GM19099 (cell line): ENCODE results near the gene NUBPL.

Experiments
- POLR2A ChIP-seq: IDR thresholded peaks from 3 replicates; pipeline ENCODE4 v1.6.1; 2011; ENCODE audit warnings: low read depth; ENCODE audit not compliant: insufficient read length; ENCODE audit errors: extremely low read depth

Gene NUBPL

GRCh38 chr14:31749275-31749674 is 188.1 kb downstream of the NUBPL start:
- TF ChIP-seq POLR2A = no peak

GRCh38 chr14:31752867-31753661 is 191.9 kb downstream of the NUBPL start:
- no peak for TF ChIP-seq POLR2A

DNA sequence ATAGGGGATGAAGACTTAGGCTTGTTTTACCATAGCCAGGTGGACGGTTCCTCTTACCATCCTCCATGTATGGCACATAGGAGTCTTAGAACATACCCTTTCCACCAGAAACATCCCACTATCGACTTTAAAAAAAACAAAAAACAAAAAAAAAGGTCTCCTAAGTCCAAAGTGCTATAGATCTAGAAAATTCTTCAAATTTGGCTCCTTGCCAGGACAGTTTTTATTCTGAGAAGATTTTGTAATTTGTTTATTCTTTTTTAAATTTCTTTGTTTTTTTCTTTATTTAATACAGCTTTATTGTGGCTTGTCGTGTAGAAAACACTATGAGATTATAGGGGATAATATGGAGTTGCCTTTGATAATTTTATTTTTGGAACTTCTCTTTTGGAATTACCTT is 197.7 kb downstream of the NUBPL start:
- TF ChIP-seq POLR2A = no peak

GRCh38 chr14:31760277-31760676 is 199.1 kb downstream of the NUBPL start:
- TF ChIP-seq POLR2A = no peak

DNA sequence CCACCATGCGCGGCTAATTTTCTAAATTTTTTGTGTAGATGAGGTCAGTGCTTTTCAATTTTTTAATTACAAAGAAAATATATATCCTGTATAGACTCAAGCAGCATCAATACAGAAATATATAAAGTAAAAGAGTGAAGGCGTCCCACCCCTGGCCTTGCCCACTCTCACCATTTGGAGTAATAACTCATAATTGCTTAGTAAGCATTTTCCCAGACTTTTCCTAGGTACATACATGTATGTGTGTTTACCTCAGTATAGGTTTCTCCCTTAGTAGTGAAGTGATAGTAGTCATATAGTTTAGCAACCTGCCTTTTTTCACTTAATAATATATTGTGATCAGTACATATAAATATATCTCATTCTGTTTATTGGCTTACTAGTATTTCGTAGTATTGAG is 200.1 kb downstream of the NUBPL start:
- TF ChIP-seq POLR2A = no peak

GRCh38 chr14:31763041-31763440 is 201.8 kb downstream of the NUBPL start:
- no peak for TF ChIP-seq POLR2A

- no peak for TF ChIP-seq POLR2A
Observed at GRCh38 chr14:31766315-31766892, 205.2 kb downstream of the NUBPL start.

DNA sequence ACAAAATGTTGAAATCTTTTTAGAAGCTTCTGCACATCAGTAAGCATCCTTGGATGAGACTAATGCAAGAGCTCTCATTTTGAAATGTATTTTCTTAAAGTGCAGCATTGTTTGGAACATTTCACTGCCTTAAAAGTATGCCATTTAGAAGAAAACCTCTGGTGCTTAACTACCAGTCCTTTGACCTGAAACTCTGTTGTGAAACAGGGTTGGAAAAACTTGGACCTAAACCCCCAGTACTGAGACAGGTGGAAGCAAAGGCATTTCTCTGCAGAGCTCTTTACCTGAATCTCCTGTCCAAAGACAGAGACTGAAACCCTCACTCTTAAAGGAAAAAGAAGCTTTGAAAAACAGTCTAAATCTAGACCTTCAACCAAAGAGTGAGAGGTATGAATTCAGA is 207.2 kb downstream of the NUBPL start:
- TF ChIP-seq POLR2A = no peak

DNA sequence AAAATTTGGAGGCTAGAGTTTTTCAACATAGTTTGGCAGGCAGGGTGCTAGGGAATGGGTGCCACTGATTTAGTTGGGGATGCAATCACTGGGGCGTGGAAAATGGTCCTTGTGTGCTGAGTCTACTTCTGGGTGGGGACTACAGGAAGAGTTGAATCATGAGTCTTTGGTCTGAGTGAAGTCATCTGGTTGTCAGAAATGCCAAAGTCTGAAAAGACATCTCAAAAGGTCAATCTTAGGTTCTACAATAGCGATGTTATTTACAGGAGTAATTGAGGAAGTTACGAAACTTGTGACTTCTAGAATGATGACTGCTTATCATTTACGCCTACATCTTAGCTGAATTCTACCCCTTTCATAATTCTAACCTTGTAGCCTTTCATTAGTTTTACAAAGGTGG is 209.1 kb downstream of the NUBPL start:
- TF ChIP-seq POLR2A = no peak

DNA sequence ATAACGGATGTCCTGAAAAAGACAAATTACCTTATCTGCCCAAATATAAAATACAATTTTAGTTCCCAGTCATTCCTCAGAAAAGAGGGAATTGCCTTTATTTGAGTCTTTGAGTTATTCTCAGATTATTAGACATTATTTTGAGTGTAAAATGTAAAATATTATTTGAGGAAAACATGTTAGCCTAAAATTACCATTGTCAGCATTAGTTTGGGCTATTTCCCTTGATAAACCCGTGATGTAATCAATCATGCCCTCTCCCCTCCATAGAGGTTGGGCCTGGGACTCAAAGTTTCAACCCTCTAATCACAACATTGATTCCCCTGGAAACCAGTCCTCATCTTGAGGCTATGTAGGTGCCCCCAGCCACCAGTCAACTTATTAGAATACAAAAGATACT is 213.4 kb downstream of the NUBPL start:
- TF ChIP-seq POLR2A = no peak

DNA sequence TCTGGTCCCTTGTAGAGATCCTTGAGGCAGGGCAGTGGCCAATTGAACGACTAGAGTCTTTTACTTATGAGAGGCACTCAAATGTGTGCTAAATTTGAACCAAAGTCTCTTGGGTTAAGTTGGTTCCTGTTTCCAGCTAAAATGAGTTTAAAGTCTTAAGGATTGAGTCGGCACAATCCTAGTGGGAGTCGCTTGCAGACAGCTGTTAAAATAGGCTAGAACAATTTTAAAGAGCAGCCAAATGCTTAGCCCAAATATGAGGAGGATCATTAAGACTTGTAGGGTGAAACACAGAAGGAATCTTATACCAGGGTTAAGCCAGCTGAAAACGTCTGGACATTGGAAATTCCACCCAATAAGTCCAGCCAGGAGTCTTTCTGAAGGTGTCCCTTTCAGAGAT is 216.1 kb downstream of the NUBPL start:
- TF ChIP-seq POLR2A = no peak

DNA sequence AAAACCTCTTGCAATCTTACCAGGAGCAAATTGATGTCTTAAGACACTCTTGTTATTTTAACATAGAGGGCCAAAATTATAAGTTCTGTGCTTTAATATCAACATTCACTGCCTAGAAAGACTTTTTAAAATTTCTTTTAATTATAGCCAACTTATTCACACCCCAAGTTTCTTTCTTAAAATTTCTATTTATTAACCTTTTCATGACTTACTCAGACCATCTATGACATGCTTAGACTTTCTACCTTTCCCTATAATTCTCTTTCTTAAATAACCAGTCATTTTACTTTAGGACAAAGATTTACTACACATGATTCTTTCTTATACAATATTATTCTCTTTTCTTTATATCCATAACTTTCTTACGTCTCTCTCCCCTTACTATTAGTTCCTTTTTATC is 220.4 kb downstream of the NUBPL start:
- TF ChIP-seq POLR2A = no peak

GRCh38 chr14:31785574-31785973 is 224.4 kb downstream of the NUBPL start:
- TF ChIP-seq POLR2A = no peak

- TF ChIP-seq POLR2A = no peak
Observed at GRCh38 chr14:31787377-31787776, 226.2 kb downstream of the NUBPL start.

DNA sequence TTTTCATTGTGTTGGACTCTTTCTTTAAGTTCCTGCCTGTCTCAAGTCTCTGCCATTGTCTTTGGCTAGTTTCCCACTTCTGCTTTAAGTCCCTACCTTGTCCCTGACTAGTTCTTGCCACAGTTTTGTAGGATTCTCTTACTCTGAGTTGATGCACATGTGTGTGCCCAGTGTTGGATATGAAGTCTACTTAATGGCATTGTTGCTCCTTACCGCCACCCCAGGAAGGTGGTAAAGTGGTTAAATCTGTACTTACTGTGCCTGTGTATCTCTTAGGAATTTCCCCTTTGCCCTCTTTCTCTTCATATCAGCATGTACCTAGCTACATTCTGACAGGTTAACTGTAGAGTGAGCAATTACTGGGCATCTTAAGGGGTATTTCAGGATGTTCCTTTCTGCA is 227.1 kb downstream of the NUBPL start:
- TF ChIP-seq POLR2A = no peak

- no peak for TF ChIP-seq POLR2A
Observed at GRCh38 chr14:31792726-31793125, 231.5 kb downstream of the NUBPL start.
